Dendritic cell treated with granulocyte-macrophage colony-stimulating factor and Interleukin-4, amounts not matched to agents 40 ng/mL and 50 ng/mL, for 4 days (primary cell): Measurements from ENCODE around the gene GRB2.
"Not testable (repeated sequence)": the region's sequence is repeated elsewhere in the genome, so short reads cannot be mapped to it uniquely, and the experiment has no call there.

Experiments
- H3K27ac Mint-ChIP-seq: one replicate; pipeline ENCODE4 v1.8.0; 2022; ENCODE audit warnings: mild to moderate bottlenecking, mixed read lengths
- H3K27me3 Mint-ChIP-seq: one replicate; pipeline ENCODE4 v1.8.0; 2022; ENCODE audit warnings: mild to moderate bottlenecking, mixed read lengths
- H3K36me3 Mint-ChIP-seq: one replicate; pipeline ENCODE4 v1.8.0; 2022; ENCODE audit warnings: low read depth, mixed read lengths
- H3K4me1 Mint-ChIP-seq: one replicate; pipeline ENCODE4 v1.8.0; 2022; ENCODE audit warnings: low read depth, mixed read lengths
- H3K4me3 Mint-ChIP-seq: one replicate; pipeline ENCODE4 v1.8.0; 2022; ENCODE audit warnings: mild to moderate bottlenecking, moderate library complexity, mixed read lengths
- H3K9me3 Mint-ChIP-seq: one replicate; pipeline ENCODE4 v1.8.0; 2022; ENCODE audit warnings: mixed read lengths
- intact Hi-C: fragments of 100-400 bp; cut with micrococcal nuclease; formaldehyde crosslinking; loops from one replicate; pipeline ENCODE4 v1.15.0; 2022

GRB2 gene

GRCh38 chr17:75387771-75388170 lies 17.7 kb downstream of the GRB2 start:
- H3K36me3 Mint-ChIP-seq: peaks cover 82% of the 10 kb centered on the region
- H3K4me1 Mint-ChIP-seq: peaks cover 64% of the 10 kb centered on the region
- H3K27ac Mint-ChIP-seq: peak overlapping the region; percentile 68

GRCh38 chr17:75386430-75386829 lies 19.0 kb downstream of the GRB2 start:
- Mint-ChIP-seq H3K27ac (no peak overlapping the region), H3K4me1 (peaks cover 55% of the 10 kb centered on the region), H3K9me3 (no peaks in the 10 kb centered on the region)

More at GRCh38 chr17:75387771-75388170, 17.7 kb downstream of the GRB2 start:
- no peaks in the 10 kb centered on the region for H3K9me3 Mint-ChIP-seq
- intact Hi-C loops: no loop called here
- peak overlapping the region; percentile 32 for H3K4me3 Mint-ChIP-seq
- H3K27me3 Mint-ChIP-seq: no peaks in the 10 kb centered on the region

GRCh38 chr17:75384751-75385150 lies 20.7 kb downstream of the GRB2 start:
- no peak overlapping the region for H3K4me3 Mint-ChIP-seq
- H3K27me3 Mint-ChIP-seq: no peaks in the 10 kb centered on the region
- intact Hi-C loops: no loop called here
- peaks cover 52% of the 10 kb centered on the region for H3K36me3 Mint-ChIP-seq
- H3K27ac Mint-ChIP-seq: no peak overlapping the region
- no peaks in the 10 kb centered on the region for H3K9me3 Mint-ChIP-seq
- peaks cover 46% of the 10 kb centered on the region for H3K4me1 Mint-ChIP-seq

More at GRCh38 chr17:75386430-75386829, 19.0 kb downstream of the GRB2 start:
- intact Hi-C loops: no loop called here
- Mint-ChIP-seq H3K4me3 (no peak overlapping the region), H3K27me3 (no peaks in the 10 kb centered on the region), H3K36me3 (peaks cover 69% of the 10 kb centered on the region)

GRCh38 chr17:75383842-75384195 lies 21.7 kb downstream of the GRB2 start:
- Mint-ChIP-seq H3K4me1 (peaks cover 40% of the 10 kb centered on the region), H3K27me3 (no peaks in the 10 kb centered on the region), H3K27ac (no peak overlapping the region), H3K36me3 (peaks cover 43% of the 10 kb centered on the region), H3K9me3 (no peaks in the 10 kb centered on the region), H3K4me3 (no peak overlapping the region)
- intact Hi-C loops: no loop called here

GRCh38 chr17:75380750-75381149 lies 24.7 kb downstream of the GRB2 start:
- Mint-ChIP-seq H3K27ac (no peak overlapping the region), H3K9me3 (no peaks in the 10 kb centered on the region), H3K4me3 (no peak overlapping the region), H3K4me1 (peaks cover 35% of the 10 kb centered on the region), H3K36me3 (peaks cover 42% of the 10 kb centered on the region), H3K27me3 (no peaks in the 10 kb centered on the region)
- intact Hi-C loops: no loop called here

GRCh38 chr17:75380315-75380714 lies 25.2 kb downstream of the GRB2 start:
- Mint-ChIP-seq H3K27ac (no peak overlapping the region), H3K9me3 (no peaks in the 10 kb centered on the region), H3K4me3 (no peak overlapping the region), H3K4me1 (peaks cover 35% of the 10 kb centered on the region), H3K27me3 (no peaks in the 10 kb centered on the region), H3K36me3 (peaks cover 47% of the 10 kb centered on the region)
- intact Hi-C loops: no loop called here

GRCh38 chr17:75379426-75379825 lies 26.1 kb downstream of the GRB2 start:
- H3K4me3 Mint-ChIP-seq, H3K9me3 Mint-ChIP-seq, H3K27ac Mint-ChIP-seq, intact Hi-C loops, H3K27me3 Mint-ChIP-seq: not testable (repeated sequence)
- Mint-ChIP-seq H3K36me3 (peaks cover 48% of the 10 kb centered on the region), H3K4me1 (peaks cover 37% of the 10 kb centered on the region)

- Mint-ChIP-seq H3K36me3 (peaks cover 72% of the 10 kb centered on the region), H3K27me3 (no peaks in the 10 kb centered on the region), H3K9me3 (no peaks in the 10 kb centered on the region), H3K4me3 (no peak overlapping the region), H3K27ac (no peak overlapping the region), H3K4me1 (peaks cover 64% of the 10 kb centered on the region)
- intact Hi-C loops: no loop called here
Measured at GRCh38 chr17:75373280-75373679, 32.2 kb downstream of the GRB2 start.

GRCh38 chr17:75371981-75372380 lies 33.5 kb downstream of the GRB2 start:
- intact Hi-C loops: no loop called here

GRCh38 chr17:75371339-75371738 lies 34.1 kb downstream of the GRB2 start:
- Mint-ChIP-seq H3K9me3 (no peaks in the 10 kb centered on the region), H3K27me3 (no peaks in the 10 kb centered on the region), H3K4me1 (peaks cover 71% of the 10 kb centered on the region), H3K27ac (peak overlapping the region; percentile 28), H3K4me3 (no peak overlapping the region), H3K36me3 (peaks cover 57% of the 10 kb centered on the region)
- intact Hi-C loops: no loop called here

More at GRCh38 chr17:75371981-75372380, 33.5 kb downstream of the GRB2 start:
- Mint-ChIP-seq H3K4me3 (no peak overlapping the region), H3K27me3 (no peaks in the 10 kb centered on the region), H3K9me3 (no peaks in the 10 kb centered on the region), H3K36me3 (peaks cover 64% of the 10 kb centered on the region), H3K27ac (peak overlapping the region; percentile 28), H3K4me1 (peaks cover 68% of the 10 kb centered on the region)

GRCh38 chr17:75370286-75370915 lies 35.1 kb downstream of the GRB2 start:
- no peak overlapping the region for H3K27ac Mint-ChIP-seq
- intact Hi-C loops: no loop called here
- H3K4me1 Mint-ChIP-seq: peaks cover 78% of the 10 kb centered on the region
- no peaks in the 10 kb centered on the region for H3K27me3 Mint-ChIP-seq
- peaks cover 53% of the 10 kb centered on the region for H3K36me3 Mint-ChIP-seq
- no peak overlapping the region for H3K4me3 Mint-ChIP-seq
- no peaks in the 10 kb centered on the region for H3K9me3 Mint-ChIP-seq

GRCh38 chr17:75367838-75368789 lies 37.4 kb downstream of the GRB2 start:
- H3K9me3 Mint-ChIP-seq, H3K27me3 Mint-ChIP-seq, intact Hi-C loops, H3K4me3 Mint-ChIP-seq: not testable (repeated sequence)
- H3K36me3 Mint-ChIP-seq: peaks cover 43% of the 10 kb centered on the region
- peak overlapping the region; percentile 48 for H3K27ac Mint-ChIP-seq
- peaks cover 85% of the 10 kb centered on the region for H3K4me1 Mint-ChIP-seq

- peaks cover 45% of the 10 kb centered on the region for H3K36me3 Mint-ChIP-seq
- no peaks in the 10 kb centered on the region for H3K27me3 Mint-ChIP-seq
- H3K4me3 Mint-ChIP-seq: no peak overlapping the region
- intact Hi-C loops: no loop called here
- H3K9me3 Mint-ChIP-seq: no peaks in the 10 kb centered on the region
- H3K27ac Mint-ChIP-seq: no peak overlapping the region
- peaks cover 87% of the 10 kb centered on the region for H3K4me1 Mint-ChIP-seq
Measured at GRCh38 chr17:75367312-75367711, 38.2 kb downstream of the GRB2 start.

- Mint-ChIP-seq H3K36me3 (peaks cover 41% of the 10 kb centered on the region), H3K4me1 (peaks cover 87% of the 10 kb centered on the region), H3K27ac (no peak overlapping the region), H3K9me3 (no peaks in the 10 kb centered on the region), H3K27me3 (no peaks in the 10 kb centered on the region), H3K4me3 (no peak overlapping the region)
- intact Hi-C loops: no loop called here
Measured at GRCh38 chr17:75366432-75366831, 39.0 kb downstream of the GRB2 start.
